Hematopoietic multipotent progenitor cell treated with erythropoietin and hydrocortisone succinate and interleukin-3 and kit ligand, for 4 days (in vitro differentiated cells): ENCODE measurements around the gene EIF2AK3.
A peak's percentile ranks its signal among the peaks of the same experiment; 100 is the strongest.
"Not testable (repeated sequence)": the region's sequence is repeated elsewhere in the genome, so short reads cannot be mapped to it uniquely, and the experiment has no call there.

Source experiments
- DNase-seq: peaks from one replicate; pipeline ENCODE4 v3.0.0-alpha.2; 2015

Gene EIF2AK3

DNA sequence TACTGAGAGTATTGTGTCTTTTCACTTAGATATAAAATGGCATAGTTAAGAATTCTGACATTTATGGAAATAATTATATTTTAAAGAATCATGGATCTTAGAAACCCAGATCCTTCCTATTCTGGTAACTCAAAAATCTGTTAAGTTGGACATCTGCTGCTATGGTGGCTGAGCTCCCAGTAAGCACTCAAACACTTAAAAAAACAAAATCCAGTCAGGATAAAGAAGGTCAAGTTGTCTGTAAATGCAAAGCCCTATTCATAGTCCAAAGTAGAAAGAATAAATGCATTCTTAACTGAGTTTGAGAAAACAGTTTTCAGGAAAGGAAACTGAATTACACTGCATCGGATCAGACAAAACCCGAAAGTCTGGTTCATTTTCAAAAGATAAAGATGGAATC, 35.6 kb downstream of the EIF2AK3 start:
- no peak for DNase-seq

DNA sequence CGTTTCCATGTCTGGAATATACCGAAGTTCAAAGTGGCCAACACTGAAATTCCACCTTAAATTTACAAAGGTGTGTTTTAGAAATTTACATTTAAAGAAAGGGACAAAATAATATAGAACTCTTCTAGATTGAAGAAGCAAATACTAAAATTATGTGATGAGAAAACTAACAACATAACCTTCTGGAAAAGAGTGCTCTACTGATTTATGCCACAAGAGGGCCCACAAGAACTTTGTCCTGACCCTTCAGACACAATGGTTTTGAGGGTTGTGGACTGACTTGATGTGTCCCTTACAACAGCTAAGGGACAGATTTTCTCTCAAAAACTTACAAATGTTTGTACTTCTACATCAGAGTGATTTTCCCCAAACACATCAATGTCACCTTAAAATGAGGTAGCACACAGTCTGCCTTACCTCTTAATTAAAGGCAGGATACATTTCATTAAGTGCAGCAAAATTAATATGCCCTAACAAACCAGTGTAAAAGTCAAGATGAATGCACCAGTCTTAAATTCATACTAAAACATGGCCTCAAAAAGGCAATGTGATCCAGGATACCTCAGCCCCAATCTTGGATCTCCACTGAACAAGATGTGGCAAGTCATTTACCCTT, 36.2 kb downstream of the EIF2AK3 start:
- peak; percentile 84 for DNase-seq

DNA sequence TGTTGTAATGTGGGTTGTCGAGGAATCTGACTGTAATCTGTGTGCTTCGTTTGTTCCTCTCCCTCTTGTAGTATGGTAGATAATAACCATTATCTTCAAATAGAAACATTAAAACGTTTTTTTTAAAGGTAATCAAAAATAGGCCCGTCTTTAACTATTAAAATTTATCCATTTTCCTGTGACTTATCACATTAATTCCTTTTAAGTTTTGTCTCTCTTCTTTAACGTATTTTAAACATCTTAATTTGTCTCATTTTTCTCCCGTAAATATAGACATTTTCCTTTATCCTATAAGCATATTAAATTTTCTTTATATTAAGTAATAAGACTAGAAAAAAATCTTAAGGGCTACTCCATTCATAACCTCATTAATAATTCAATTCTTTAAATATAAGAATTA, 41.3 kb downstream of the EIF2AK3 start:
- no peak for DNase-seq

DNA sequence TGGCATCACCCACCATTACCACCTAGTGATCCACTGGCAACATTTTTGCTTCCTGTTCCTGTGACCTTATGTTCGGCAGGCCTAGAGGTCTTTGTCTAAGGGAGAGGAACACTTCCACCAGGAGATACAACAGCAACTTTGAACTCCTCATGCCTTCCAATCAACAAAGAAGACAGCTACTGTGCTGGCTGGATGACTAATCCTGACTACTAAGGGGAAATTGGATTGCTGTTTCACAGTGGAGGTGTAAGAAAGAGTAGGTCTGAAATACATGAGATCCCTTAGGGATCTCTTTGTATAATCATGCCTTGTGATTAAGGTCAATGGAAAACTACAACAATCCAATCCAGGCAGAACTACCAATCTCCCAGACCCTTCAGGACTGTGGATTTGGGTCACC, 45.2 kb downstream of the EIF2AK3 start:
- no peak for DNase-seq

DNA sequence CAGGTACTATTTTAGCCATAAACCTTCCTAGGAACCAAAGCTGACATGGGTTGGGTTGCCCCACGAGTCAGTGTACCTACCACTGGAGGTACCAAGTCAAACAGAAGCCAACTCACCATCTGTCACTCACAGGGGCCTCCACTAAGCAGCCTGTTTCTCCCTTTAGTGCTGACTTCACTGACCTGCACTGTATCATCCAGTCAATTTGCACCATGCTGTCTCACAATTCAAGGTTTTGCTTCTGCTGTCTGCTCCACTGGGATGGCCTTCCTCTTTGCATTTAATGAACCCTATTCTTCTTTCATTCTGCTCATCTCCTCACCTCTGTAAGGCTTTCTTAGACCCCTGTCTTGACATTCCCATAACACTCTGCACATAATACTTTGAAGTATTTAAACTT, 47.2 kb downstream of the EIF2AK3 start:
- DNase-seq, result no peak

DNA sequence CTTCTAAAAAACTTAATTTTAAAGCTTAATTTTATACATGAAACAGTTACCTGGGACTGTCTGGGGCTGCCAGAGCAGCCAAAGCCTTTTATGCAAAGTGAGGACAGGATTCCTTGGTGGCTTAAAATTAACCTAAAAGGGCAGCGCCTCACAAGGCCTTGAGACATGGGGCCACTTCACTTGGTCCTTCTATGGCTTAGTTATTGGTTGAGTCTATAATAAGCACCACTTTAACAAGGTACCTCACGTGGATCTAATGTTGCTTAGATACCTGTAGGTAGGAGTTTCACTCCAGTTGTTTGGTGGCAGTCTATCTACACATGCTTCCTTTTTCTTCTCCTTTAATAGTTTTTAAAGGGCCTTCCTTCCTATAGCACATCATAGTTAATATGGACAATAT, 51.6 kb downstream of the EIF2AK3 start:
- DNase-seq, result no peak

DNA sequence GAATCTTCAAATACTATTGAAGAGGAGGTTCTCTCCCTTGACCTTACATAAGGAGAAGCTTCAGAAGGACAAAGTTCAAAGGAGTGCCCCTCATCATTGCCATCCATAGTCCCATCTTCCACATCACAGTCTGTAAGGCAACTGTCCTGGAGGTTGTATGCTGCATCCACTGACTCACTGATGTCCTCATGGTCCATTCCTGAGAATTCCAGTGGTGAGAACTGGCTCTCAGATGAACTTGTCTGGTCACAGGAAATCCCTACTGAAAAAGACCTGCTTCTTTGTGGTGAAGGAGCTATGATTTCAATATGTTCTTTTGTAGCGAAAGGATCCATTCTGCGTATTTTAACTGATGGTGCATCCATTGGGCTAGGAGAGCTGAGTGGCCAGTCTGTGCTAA, 52.2 kb downstream of the EIF2AK3 start:
- no peak for DNase-seq

DNA sequence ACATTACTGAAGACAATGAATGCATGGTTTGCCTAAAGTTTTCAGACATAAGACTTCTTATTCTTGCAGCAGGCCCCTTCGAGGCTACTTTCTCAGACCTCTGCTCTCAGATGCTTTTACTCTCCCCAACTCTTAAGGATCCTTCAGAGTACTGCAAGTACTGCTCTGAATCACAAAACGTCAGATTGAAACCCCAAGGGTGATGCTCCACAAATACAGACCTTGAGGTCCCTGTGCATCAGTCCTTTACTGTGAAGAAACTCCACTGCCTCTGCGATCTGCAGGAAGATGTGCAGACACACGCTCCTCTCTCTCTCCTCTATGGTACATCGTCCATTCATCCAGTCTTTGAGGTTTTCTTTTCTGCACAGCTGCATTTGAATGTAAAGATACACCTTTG, 52.8 kb downstream of the EIF2AK3 start:
- no peak for DNase-seq

DNA sequence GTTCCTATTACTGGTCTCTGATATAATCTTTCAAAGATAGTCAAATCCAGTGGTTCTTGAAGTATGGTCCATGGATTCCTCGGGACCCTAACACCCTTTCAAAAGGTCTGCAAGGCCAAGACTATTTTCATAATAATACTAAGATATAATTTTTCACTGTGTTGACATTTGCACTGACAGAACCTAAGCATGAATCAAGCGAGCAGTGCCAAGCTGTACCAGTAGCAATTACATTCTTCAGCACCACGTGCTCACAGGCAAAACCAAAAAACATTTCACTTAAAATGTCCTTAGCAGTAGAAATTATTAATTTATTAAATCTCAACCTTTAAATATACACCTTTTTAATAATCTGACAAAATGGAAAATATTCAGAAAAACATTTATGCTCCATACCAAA, 59.1 kb downstream of the EIF2AK3 start:
- DNase-seq, result no peak

DNA sequence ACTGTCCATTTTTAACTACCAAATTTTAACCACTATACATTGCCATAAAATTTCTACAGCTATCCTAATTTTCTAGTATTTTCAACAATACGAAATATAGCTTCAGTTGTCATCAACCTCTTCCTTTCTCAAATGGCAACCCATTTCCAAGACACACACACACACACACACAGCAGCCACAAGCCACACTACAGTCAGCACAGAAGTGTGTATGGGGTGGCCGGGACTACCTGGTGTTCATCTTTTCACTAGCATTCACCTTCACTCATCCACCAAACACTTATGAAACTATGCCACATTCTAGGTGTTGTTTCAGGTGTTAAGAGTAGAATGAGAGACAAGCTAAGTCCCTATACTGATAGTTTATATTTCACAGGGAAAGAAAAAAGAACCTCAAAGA, 62.9 kb downstream of the EIF2AK3 start:
- DNase-seq, result no peak

DNA sequence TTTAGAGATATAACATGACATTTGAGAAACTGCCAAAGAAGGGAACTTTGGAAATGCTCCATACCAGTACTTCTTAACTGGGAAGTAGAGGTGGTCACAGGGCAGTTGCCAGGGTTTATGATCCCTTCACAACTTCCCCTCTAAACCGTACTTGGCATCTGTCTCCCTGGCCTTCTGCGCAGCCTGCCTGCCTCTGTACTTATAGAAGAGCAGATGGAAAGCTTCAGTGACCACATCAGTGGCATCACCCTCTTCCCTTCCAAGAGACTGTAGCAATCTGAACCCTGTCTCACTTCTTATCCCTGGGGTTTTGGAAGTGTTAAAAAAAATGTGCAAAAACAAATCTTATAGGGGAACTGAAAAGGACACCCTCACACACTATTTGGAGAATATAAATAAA, 64.1 kb downstream of the EIF2AK3 start:
- DNase-seq, result no peak

DNA sequence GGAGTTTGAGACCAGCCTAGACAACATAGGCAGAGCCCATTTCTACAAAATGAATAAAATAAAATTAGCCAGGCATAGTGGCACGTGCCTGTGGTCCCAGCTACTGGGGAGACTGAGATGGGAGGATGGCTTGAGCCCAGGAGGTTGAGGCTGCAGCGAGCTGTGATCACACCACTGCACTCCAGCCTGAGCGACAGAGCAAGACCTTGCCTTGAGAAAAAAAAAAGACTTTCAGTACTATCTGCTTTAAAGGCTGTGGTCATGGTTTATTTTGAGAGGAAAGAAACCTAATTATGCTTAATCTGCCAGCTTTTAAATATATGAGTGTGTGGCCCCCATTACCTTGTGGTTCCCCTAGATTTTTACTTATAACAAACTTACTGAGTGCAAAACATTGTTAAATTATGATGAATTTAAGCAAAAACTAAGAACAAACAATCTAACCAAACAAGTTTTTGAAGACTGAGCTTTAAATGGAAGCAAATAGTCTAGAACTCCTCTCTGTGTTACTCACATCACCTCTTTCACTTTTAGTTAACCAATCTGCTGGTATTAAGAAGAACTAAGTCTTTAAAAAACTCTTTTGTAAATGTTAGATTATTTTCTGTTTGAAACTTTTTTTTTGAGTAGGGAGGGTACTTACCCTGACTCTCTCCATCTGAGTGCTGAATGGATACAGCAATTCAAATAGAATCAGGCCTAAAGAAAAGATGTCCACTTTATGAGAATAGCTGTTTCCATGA, 65.4 kb downstream of the EIF2AK3 start:
- DNase-seq, result no peak

DNA sequence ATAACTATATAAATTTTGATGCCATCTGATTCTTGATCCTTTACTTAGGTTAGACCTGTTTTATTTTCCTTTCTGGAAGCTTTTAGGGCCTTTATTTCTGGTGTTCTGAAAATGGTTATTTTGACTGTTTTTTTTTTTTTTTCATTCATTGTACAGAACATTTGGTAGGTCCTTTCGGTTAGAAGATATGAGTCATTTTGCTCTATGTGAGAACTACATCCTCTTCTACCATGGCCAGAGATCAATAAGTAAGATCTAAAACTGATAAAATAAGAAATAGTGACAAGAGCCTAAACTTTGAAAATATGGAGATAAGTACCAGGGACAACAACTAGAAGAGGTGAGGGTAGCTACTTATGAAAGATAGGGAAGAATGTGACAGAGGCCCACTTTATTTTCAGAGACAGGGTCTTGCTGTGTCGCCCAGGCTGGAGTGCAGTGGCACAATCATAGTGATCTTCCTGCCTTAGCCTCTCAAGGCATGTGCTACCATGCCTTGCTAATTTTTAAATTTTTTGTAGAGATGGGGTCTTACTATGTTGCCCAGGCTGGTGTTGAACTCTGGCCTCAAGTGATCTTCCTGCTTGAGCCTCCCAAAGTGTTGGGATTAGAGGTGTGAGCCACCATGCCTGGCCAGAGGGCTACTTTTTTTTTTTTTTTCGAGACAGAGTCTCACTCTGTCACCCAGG, 66.5 kb downstream of the EIF2AK3 start:
- no peak for DNase-seq

DNA sequence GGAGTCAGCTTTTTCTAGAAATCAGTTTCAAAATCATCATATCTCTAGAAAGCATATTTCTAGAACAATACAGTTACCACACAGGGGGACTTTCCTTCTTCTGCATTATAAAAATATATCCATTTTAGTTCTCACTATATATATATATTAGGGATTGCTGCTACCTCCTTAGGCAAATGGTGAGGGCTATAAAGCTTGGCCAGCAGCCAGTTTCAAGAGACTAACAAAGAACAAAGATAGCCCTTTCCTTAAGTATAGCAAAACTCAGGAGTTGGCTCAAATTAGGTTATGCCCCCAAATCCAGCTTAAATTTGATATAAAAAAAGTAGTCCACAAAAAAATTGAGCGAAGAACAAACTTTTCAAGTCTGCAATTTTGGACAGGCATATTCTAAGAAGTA, 70.0 kb downstream of the EIF2AK3 start:
- DNase-seq, result no peak

DNA sequence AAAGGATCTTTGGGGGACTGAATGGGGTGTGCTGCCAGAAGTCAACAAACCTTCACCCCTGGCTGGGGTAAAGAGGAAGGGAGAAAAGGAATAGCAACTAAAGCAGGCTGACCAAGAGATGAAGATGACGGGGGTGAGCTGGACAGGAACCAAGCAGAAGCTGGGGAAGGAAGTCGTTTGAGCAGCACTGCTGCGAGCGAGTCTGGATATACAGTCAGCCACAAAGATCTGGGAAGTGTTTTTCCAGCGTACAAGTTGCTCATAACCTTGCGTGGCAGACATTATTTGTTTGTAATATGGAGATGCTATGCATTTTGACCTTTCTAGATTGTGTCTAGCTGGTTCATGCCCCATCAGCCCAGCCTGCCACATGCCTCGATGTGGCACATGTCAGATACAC, 71.2 kb downstream of the EIF2AK3 start:
- DNase-seq, result no peak

DNA sequence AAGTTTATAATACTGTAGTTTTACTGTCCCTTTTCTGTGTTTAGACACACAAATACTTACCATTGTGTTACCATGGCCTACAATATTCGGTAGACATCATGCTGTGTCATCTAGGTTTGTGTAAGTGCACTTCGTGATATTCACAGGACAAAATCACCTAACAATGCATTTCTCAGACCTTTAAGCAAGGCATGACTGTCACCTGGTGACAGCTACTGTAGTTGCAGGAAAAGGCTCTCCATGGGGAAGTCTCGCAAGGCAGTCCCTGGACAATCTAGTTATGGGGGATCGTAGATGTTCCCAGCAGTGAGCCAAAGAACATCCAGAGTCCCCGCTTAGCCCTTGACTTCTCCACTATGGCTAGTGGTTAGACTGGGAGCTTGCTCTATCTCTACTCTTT, 73.1 kb downstream of the EIF2AK3 start:
- DNase-seq, result no peak

DNA sequence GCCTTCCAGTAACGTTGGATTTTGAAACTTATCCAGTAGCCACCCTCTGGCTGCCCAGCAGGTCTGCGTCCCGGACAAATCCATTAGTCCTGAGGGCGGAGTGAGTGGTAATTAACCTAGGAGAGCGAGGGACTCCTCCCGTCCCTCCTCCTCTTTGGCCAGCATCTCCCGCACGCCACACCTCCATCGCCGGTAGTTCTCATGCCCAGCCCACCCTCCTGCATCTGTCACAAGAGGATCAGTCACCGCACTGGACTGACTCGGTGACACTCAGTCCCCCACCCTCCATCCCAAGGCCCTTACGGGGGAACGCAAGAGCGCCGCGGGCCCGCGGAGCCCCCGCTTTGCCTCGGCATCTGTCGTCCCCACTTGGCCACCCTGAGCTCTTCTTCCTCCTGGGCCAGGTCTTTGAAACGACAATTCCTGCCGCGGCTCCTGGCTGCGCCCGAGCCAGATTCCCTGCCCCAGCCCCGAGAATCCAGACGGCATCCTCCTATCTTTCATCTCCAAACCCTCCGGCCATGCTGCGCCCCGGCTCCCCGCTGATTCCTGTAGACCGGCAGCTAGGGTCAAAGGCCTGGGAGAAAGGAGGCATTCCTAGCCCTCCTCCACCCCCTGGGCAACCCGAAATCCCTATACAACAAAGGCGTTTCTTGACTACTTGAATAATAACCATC, 77.5 kb downstream of the EIF2AK3 start:
- DNase-seq, result no peak

DNA sequence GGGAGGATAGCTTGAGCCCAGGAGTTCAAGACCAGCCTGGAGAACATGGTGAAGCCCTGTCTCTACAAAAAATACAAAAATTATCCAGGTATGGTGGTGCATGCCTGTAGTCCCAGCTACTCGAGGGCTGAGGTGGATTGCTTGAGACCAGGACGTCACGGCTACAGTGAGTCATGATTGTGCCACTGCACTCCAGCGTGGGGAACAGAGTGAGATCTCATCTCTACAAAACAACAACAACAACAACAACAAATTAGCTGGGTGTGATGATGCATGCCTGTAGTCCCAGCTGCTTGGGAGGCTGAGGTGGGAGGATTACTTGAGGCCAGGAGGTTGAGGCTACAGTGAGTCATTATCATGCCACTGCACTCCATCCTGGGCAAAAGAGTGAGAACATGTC, 81.0 kb downstream of the EIF2AK3 start:
- DNase-seq, result not testable (repeated sequence)

DNA sequence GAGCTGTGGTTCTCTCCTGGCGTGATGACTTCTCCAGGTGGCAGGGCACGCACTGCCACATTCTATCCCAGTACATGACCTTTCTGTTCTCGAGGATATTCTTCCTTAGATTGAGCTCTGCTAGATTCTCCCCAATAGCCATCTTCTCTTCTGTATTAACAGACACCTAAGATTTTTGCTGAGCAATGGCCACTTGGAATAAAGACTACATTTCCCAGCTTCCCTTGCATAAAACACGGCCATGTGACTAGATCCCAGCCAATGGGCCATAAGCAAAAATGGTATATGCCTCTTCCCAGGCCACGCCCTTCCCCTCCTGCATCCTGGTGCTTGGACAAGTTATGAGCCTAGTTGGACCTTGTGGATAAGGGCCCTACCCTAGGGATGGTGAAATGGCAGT, 82.1 kb downstream of the EIF2AK3 start:
- peak; percentile 45 for DNase-seq

DNA sequence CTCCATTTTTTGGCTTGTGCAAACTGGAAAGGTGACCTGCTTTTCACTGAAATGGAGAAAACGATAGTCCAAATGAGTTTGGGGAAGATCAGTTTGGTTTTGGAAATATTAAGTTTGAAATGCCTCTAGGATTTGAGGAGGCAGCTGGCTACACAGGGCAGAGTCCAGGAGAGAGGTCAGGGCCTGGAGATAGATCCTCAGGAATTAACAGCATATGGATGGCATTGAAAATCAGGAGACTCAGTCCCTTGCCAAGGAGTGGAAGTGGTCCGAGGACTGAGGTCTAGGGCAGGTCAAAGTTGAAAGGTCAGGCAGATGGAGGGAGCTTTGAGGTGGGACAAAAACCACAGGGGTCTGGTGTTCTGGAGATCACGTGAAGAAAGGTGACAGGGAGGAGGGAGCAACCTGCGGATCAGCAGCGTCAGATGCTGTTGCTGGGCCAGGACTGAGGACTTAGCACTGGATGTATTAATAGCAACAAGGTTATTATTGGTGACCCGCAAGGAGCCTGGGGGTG, 83.7 kb downstream of the EIF2AK3 start:
- DNase-seq, result no peak

DNA sequence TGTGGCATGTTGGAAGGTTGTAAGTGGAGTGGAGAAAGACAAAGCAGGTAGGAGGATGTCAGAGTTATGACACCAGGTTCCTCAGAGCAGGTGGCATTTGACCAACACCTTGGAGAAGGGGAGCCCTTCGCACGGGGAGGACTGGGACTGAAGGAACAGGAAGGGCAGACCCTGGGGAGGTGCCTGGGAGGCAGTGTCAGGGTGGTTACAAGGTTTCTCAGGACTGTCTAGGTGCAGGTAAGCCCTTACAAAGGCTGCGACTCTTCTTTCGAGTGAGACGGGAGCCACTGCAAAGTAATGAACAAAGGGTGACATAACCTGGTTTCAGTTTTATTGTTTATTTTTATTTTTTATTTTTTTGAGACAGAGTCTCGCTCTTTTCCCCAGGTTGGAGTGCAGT, 84.6 kb downstream of the EIF2AK3 start:
- no peak for DNase-seq

DNA sequence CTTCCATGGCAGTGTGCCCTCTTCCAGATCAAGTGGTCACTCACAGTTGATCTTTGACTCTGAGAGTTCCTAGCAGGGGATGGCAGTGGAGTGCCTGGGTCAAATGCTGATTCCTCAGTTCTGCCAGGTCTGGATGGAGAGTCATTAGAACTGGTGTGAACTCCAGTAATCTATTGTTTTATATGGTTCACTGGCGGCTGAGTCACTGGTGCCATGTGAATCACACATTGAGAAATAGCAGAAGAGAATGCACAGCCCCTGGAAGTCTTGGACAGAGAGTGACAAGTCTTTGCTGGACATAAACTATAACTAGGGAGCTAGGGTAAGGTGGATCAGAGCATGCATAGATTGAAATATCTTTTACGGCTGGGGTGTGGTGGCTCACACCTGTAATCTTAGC, 86.9 kb downstream of the EIF2AK3 start:
- no peak for DNase-seq

DNA sequence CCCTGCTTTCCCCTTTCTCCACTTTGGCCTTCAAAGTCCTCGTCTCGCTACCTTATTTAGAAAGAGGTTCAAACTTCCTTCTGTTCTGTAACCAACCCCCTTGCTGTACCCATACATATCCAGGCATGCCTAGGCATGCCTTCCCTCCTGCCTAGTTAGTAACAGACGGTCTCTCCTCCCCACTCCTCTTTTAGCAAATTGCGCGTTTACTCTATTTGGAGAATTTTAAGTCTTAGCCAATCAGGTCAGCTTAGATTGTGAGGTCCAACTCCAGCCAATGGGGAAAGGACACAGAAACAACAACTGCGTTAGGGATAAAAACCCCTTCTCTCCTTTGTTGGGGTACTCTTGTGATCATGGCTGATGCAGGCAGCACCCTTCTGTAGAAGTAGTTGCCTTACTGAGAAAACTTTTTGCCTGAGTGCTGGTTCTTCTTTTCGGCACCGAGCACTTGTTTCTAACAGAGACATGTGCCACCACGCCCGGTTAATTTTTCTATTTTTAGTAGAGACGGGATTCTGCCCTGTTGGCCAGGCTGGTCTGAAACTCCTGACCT, 88.8 kb downstream of the EIF2AK3 start:
- no peak for DNase-seq
